Testis (tissue), 3 donors: ENCODE data around the gene DRC7. TPM values are rescaled to one million over a fixed set of nuclear protein-coding genes. Genes with fewer than 3 reads are reported as not detected.

Experiments used
- DNase-seq: peaks from one replicate; pipeline ENCODE4 v3.0.0-alpha.2; 2019
- H3K27ac ChIP-seq, 2 donors: fragments of 200-600 bp; sonication (generic); one replicate each; pipeline ENCODE4 v1.5.1; 2019
- H3K27me3 ChIP-seq: fragments of 200-600 bp; sonication (generic); one replicate; pipeline ENCODE4 v1.5.1; 2019
- H3K36me3 ChIP-seq: fragments of 200-600 bp; sonication (generic); one replicate; pipeline ENCODE4 v1.5.1; 2017; ENCODE audit warnings: low read depth; ENCODE audit errors: missing control alignments
- H3K4me1 ChIP-seq: fragments of 200-600 bp; sonication (generic); one replicate; pipeline ENCODE4 v1.5.1; 2019
- H3K4me3 ChIP-seq, 2 donors: fragments of 200-600 bp; sonication (generic); one replicate each; pipeline ENCODE4 v1.5.1; 2017 to 2019
- H3K9me3 ChIP-seq: fragments of 200-600 bp; sonication (generic); one replicate; pipeline ENCODE4 v1.5.1; 2017
- POLR2A ChIP-seq: fragments of 450-650 bp; IDR thresholded peaks from one replicate; pipeline ENCODE4 v1.6.1; 2017; ENCODE audit warnings: antibody characterized with exemption, mild to moderate bottlenecking, moderate library complexity
- WGBS, 2 donors: methylation state at CpG; one replicate each; pipeline ENCODE4 v1.1.5; 2018; 5-methylcytosine and 5-hydroxymethylcytosine counted together
- intact Hi-C: fragments of 100-400 bp; cut with DNase I; formaldehyde crosslinking; loops from one replicate; pipeline ENCODE4 v1.15.1; 2023; ENCODE audit warnings: low total_unique reads
- polyA plus RNA-seq: library from polyadenylated mRNA; stranded (reverse); fragments of 350-450 nt; fragmentation: Illumina TruSeq; extraction: RNeasy Lipid Tissue Mini Kit (QIAGEN cat#74804); gene quantifications from one replicate; pipeline ENCODE4 v1.2.3, GENCODE V29; 2014; ENCODE audit warnings: low read depth, low replicate concordance; ENCODE audit not compliant: insufficient read depth
- total RNA-seq, 2 donors: library from RNA; depleted of rRNA; stranded (reverse); fragments of >200 nt; gene quantifications; one replicate each; pipeline ENCODE4 v1.2.3, GENCODE V29; 2016
- TF ChIP-seq, protein P1 (sequence below), 3 experiments: fragments of 450-650 bp in 2 of 3; fragments of 200-600 bp in 1 of 3; sonication (generic) in 1 of 3; IDR thresholded peaks; one replicate each; pipeline ENCODE4 v1.5.1; 2016 to 2019; ENCODE audit warnings: antibody characterized with exemption in 3 of 3, mild to moderate bottlenecking in 2 of 3, moderate library complexity in 1 of 3

Gene DRC7
- total and polyA plus RNA-seq, 3 donors from 2014 or later = 35.4 to 199 (median 62.7) TPM

DNA sequence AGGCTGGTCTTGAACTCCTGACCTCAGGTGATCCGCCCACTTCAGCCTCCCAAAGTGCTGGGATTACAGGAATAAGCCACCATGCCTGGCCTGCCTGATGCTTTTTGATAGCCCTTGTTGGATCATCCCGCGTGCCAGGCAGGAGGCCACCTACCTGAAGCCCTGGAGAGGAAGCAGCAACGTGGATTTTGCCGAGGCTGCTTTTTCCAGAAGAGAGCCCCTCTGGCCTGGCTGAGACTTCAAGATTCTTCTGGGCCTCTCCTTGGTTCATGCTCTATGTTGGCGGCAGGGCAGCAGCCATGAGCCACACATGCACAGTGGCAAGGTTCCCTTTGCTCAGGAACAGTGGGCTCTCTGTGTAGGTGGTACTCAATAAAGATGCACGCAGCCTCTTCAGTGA, 52.5 kb downstream of the DRC7 start:
- no peaks in the 10 kb centered on the region for H3K9me3 ChIP-seq
- intact Hi-C loops = no loop called here
- H3K4me1 ChIP-seq = no peaks in the 10 kb centered on the region
- H3K27me3 ChIP-seq = no peaks in the 10 kb centered on the region
- 92 to 94% methylated on average over 3 to 7 of the region's 7 CpGs for WGBS, 2 donors
- H3K36me3 ChIP-seq = no peaks in the 10 kb centered on the region
- no peak for TF ChIP-seq POLR2A
- TF ChIP-seq, protein P1, sequence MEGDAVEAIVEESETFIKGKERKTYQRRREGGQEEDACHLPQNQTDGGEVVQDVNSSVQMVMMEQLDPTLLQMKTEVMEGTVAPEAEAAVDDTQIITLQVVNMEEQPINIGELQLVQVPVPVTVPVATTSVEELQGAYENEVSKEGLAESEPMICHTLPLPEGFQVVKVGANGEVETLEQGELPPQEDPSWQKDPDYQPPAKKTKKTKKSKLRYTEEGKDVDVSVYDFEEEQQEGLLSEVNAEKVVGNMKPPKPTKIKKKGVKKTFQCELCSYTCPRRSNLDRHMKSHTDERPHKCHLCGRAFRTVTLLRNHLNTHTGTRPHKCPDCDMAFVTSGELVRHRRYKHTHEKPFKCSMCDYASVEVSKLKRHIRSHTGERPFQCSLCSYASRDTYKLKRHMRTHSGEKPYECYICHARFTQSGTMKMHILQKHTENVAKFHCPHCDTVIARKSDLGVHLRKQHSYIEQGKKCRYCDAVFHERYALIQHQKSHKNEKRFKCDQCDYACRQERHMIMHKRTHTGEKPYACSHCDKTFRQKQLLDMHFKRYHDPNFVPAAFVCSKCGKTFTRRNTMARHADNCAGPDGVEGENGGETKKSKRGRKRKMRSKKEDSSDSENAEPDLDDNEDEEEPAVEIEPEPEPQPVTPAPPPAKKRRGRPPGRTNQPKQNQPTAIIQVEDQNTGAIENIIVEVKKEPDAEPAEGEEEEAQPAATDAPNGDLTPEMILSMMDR (IDR thresholded peaks at IDR 0.05) = no peak
- DNase-seq = no peak
- no peak overlapping the region for H3K4me3 ChIP-seq
- H3K27ac ChIP-seq = no peak overlapping the region

DNA sequence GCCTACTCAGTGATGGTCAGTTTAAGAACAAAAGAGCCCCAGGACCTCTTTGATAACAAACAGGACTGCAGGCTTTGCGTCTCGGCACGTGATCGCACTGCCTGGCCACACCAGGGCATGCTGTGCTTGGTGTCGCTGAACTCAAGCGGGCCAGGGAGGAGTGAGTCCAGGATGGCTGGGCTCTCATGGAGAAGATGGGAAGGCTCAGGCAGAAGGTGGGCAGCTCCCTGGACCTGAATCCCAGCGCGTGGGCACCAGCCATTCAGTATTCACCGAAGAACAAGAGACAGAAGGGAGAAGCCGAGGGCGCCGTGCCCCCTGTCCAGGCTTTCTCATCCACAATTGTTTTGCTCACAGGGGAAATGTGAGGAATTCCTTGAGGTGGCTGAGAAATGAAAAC, 52.9 kb downstream of the DRC7 start:
- TF ChIP-seq, protein P1 (IDR thresholded peaks at IDR 0.05) = no peak
- no peaks in the 10 kb centered on the region for H3K9me3 ChIP-seq

DNA sequence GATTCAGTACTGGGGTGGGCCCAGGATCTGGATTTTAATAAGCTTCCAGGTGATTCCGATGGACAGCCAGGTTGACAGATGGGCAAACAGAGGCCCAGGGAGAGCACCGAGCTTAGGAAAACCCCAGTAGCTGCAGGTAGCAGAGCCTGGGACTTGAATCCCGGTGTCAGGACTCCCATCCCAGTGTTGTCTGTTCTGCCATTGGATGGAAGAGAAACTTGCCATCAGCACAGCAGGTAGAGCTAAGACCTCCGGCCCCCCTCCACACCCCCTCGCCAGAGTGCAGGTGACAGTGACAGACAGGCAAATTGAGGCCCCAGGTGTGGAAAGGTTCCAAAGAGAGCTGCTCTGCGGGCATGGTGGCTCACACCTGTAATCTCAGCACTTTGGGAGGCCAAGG, 53.4 kb downstream of the DRC7 start:
- H3K4me3 ChIP-seq = no peak overlapping the region
- H3K27ac ChIP-seq = no peak overlapping the region
- WGBS, 2 donors = 95 to 96% methylated on average over 4 to 6 of the region's 6 CpGs
- intact Hi-C loops = no loop called here
- TF ChIP-seq, protein P1 (IDR thresholded peaks at IDR 0.05) = no peak
- TF ChIP-seq POLR2A = no peak
- no peak for DNase-seq
- H3K27me3 ChIP-seq = no peaks in the 10 kb centered on the region
- H3K9me3 ChIP-seq = no peaks in the 10 kb centered on the region
- no peaks in the 10 kb centered on the region for H3K4me1 ChIP-seq
- H3K36me3 ChIP-seq = no peaks in the 10 kb centered on the region

More for the DNA sequence above, 52.9 kb downstream of the DRC7 start:
- Histone ChIP-seq H3K27me3 (no peaks in the 10 kb centered on the region), H3K4me1 (no peaks in the 10 kb centered on the region), H3K4me3 (no peak overlapping the region), H3K36me3 (no peaks in the 10 kb centered on the region), H3K27ac (no peak overlapping the region)
- no peak for DNase-seq
- WGBS, 2 donors = 93% methylated on average over 9 to 12 of the region's 12 CpGs
- intact Hi-C loops = no loop called here

DNA sequence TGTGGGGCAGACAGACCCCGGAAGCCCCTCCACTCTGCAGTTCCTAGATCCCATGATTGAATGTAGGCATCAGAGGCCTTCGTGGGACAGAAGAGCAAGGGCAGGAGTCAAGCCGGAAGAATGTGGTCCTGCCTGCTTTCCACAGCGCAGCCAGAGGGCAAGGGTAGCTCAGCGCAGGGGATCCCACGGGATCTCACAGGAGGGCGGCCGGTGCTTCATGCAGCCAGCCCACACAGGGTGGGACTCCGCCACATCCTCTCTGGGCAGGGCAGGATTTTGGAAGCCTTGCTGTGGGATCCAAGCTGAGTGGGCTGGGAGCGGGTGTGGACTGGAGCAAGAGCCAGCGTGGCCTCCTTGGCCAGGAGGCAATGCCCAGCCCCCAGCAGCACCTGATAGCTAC, 54.0 kb downstream of the DRC7 start:
- Histone ChIP-seq H3K4me1 (no peaks in the 10 kb centered on the region), H3K4me3 (no peak overlapping the region), H3K27me3 (no peaks in the 10 kb centered on the region), H3K9me3 (no peaks in the 10 kb centered on the region), H3K27ac (no peak overlapping the region), H3K36me3 (no peaks in the 10 kb centered on the region)
- intact Hi-C loops = no loop called here
- WGBS, 2 donors = 82 to 84% methylated on average over 9 to 11 of the region's 11 CpGs
- TF ChIP-seq, protein P1 (IDR thresholded peaks at IDR 0.05) = no peak
- TF ChIP-seq POLR2A = no peak
- DNase-seq = no peak

DNA sequence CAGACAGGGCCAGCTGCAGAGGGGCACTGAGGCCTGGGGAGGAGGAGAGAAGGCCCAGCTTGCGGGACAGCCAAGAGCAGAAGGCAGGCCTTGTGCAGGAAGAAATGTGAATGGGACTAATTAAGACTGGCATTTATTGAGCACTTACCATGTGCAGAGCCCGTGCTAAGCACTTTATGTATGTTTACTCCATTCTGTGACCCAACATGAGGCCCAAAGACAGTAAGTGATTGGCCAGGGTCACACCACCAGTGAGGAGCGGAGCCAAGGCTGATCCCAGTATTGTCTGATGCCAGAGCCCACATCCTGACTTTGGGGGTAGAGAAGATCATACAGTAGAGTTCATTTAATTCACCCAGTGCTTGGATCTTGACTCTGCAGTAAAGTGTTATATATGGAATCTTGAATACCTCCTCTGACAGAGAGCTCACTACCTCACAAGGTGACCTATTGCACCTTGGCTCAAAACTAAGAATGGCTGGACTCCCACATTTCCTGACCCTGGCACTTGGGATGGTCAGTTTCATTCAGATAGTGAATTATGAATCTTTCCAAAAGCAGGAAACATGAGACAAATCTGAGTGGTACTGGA, 54.6 kb downstream of the DRC7 start:
- Histone ChIP-seq H3K27ac (no peak overlapping the region), H3K4me1 (no peaks in the 10 kb centered on the region), H3K27me3 (no peaks in the 10 kb centered on the region), H3K9me3 (no peaks in the 10 kb centered on the region), H3K36me3 (no peaks in the 10 kb centered on the region), H3K4me3 (no peak overlapping the region)
- no peak for DNase-seq
- TF ChIP-seq, protein P1 (IDR thresholded peaks at IDR 0.05) = no peak
- no peak for TF ChIP-seq POLR2A
- intact Hi-C loops = no loop called here
- 94 to 97% methylated on average over 3 of the region's 3 CpGs for WGBS, 2 donors
